Skeletal muscle satellite cell (primary cell): ENCODE measurements around the gene TSR1.
A peak's percentile ranks its signal among the peaks of the same experiment; 100 is the strongest.
"Not testable (repeated sequence)": the region's sequence is repeated elsewhere in the genome, so short reads cannot be mapped to it uniquely, and the experiment has no call there.

Source experiments
- H3K27me3 ChIP-seq: 2 replicates; pipeline ENCODE4 v1.7.0; 2013; ENCODE audit warnings: low read length; ENCODE audit not compliant: control insufficient read depth, insufficient read depth
- H3K36me3 ChIP-seq: 2 replicates; pipeline ENCODE4 v1.7.0; 2013; ENCODE audit warnings: mild to moderate bottlenecking, control low read depth, low read length; ENCODE audit not compliant: insufficient read depth
- H3K4me1 ChIP-seq: 2 replicates; pipeline ENCODE4 v1.7.0; 2013; ENCODE audit warnings: low read length; ENCODE audit not compliant: control insufficient read depth, insufficient read depth
- H3K4me2 ChIP-seq: 2 replicates; pipeline ENCODE4 v1.7.0; 2013; ENCODE audit warnings: mild to moderate bottlenecking, low read length
- H3K4me3 ChIP-seq: 2 replicates; pipeline ENCODE4 v1.7.0; 2013; ENCODE audit warnings: low read length
- H3K9ac ChIP-seq: 2 replicates; pipeline ENCODE4 v1.7.0; 2013; ENCODE audit warnings: mild to moderate bottlenecking, low read depth, low read length, moderate library complexity
- H3K9me3 ChIP-seq: replicated peaks from 2 replicates; pipeline ENCODE4 v1.7.0; 2013; ENCODE audit warnings: mild to moderate bottlenecking, control low read depth, low read length

TSR1 gene

GRCh38 chr17:2323629-2324314 lies 12.5 kb downstream of the TSR1 start:
- no peak overlapping the region for H3K4me3 ChIP-seq
- H3K9ac ChIP-seq: no peak overlapping the region
- no peaks in the 10 kb centered on the region for H3K9me3 ChIP-seq
- no peaks in the 10 kb centered on the region for H3K27me3 ChIP-seq
- no peak overlapping the region for H3K4me2 ChIP-seq
- peaks cover 53% of the 10 kb centered on the region for H3K36me3 ChIP-seq
- no peaks in the 10 kb centered on the region for H3K4me1 ChIP-seq

GRCh38 chr17:2321399-2321798 lies 14.9 kb downstream of the TSR1 start:
- no peak overlapping the region for H3K9ac ChIP-seq
- no peaks in the 10 kb centered on the region for H3K9me3 ChIP-seq
- peaks cover 39% of the 10 kb centered on the region for H3K36me3 ChIP-seq
- H3K4me1 ChIP-seq: no peaks in the 10 kb centered on the region
- H3K4me3 ChIP-seq: no peak overlapping the region
- H3K27me3 ChIP-seq: no peaks in the 10 kb centered on the region
- no peak overlapping the region for H3K4me2 ChIP-seq

- Histone ChIP-seq H3K4me2 (no peak overlapping the region), H3K9me3 (no peaks in the 10 kb centered on the region), H3K36me3 (peaks cover 17% of the 10 kb centered on the region), H3K4me1 (no peaks in the 10 kb centered on the region), H3K9ac (no peak overlapping the region), H3K27me3 (no peaks in the 10 kb centered on the region), H3K4me3 (no peak overlapping the region)
Measured at GRCh38 chr17:2319051-2319450, 17.2 kb downstream of the TSR1 start.

DNA sequence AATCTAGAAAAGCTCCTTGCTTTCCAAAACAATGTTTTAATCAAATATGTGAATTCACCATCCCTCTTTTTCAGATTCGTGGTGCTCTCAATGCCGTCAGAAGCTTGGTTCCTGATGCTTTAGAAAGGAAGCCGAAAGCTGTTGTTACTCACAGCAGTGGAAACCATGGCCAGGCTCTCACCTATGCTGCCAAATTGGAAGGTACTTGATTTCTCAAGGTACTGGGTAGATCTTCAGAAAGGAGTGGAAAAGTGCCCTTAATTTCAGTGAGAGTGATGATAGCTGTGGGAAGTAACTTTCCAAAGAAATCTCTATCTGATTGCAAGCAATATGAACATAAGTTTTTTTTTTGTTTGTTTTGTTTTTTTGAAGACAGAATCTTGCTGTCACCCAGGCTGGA lies 18.5 kb downstream of the TSR1 start:
- Histone ChIP-seq H3K4me3 (no peak overlapping the region), H3K9ac (no peak overlapping the region), H3K36me3 (peaks cover 5% of the 10 kb centered on the region), H3K27me3 (no peaks in the 10 kb centered on the region), H3K4me2 (no peak overlapping the region), H3K9me3 (no peaks in the 10 kb centered on the region), H3K4me1 (peaks cover 2% of the 10 kb centered on the region)

GRCh38 chr17:2316916-2317205 lies 19.4 kb downstream of the TSR1 start:
- H3K4me3 ChIP-seq, H3K4me2 ChIP-seq, H3K4me1 ChIP-seq, H3K36me3 ChIP-seq, H3K9ac ChIP-seq, H3K9me3 ChIP-seq, H3K27me3 ChIP-seq: not testable (repeated sequence)

DNA sequence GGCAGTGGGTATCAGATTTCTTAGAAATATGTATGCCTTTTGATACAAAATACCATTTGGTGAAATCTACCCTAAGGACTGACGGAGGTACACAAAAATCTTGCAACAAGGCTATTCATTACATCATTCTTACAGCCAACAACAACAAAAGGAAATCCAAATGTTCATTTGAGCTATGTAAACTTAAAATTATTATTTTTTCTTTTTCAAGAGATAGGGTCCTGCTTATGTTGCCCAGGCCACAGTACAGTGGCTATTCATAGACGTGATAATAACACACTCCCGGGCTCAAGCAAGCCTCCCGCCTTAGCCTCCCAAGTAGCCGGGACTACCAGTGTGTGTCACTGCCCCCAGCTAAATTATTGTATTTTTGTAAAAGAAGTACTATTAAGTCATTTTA lies 23.5 kb downstream of the TSR1 start:
- Histone ChIP-seq H3K4me2 (no peak overlapping the region), H3K9me3 (no peaks in the 10 kb centered on the region), H3K36me3 (no peaks in the 10 kb centered on the region), H3K27me3 (no peaks in the 10 kb centered on the region), H3K9ac (no peak overlapping the region), H3K4me1 (peaks cover 6% of the 10 kb centered on the region), H3K4me3 (no peak overlapping the region)

GRCh38 chr17:2309338-2310154 lies 26.7 kb downstream of the TSR1 start:
- Histone ChIP-seq H3K9ac (no peak overlapping the region), H3K27me3 (no peaks in the 10 kb centered on the region), H3K4me3 (no peak overlapping the region), H3K36me3 (no peaks in the 10 kb centered on the region), H3K4me2 (no peak overlapping the region), H3K4me1 (peaks cover 6% of the 10 kb centered on the region), H3K9me3 (no peaks in the 10 kb centered on the region)

GRCh38 chr17:2304931-2305330 lies 31.3 kb downstream of the TSR1 start:
- no peaks in the 10 kb centered on the region for H3K9me3 ChIP-seq
- H3K4me2 ChIP-seq: no peak overlapping the region
- H3K36me3 ChIP-seq: peaks cover 4% of the 10 kb centered on the region
- H3K4me1 ChIP-seq: peaks cover 8% of the 10 kb centered on the region
- H3K4me3 ChIP-seq: no peak overlapping the region
- H3K27me3 ChIP-seq: no peaks in the 10 kb centered on the region
- no peak overlapping the region for H3K9ac ChIP-seq

DNA sequence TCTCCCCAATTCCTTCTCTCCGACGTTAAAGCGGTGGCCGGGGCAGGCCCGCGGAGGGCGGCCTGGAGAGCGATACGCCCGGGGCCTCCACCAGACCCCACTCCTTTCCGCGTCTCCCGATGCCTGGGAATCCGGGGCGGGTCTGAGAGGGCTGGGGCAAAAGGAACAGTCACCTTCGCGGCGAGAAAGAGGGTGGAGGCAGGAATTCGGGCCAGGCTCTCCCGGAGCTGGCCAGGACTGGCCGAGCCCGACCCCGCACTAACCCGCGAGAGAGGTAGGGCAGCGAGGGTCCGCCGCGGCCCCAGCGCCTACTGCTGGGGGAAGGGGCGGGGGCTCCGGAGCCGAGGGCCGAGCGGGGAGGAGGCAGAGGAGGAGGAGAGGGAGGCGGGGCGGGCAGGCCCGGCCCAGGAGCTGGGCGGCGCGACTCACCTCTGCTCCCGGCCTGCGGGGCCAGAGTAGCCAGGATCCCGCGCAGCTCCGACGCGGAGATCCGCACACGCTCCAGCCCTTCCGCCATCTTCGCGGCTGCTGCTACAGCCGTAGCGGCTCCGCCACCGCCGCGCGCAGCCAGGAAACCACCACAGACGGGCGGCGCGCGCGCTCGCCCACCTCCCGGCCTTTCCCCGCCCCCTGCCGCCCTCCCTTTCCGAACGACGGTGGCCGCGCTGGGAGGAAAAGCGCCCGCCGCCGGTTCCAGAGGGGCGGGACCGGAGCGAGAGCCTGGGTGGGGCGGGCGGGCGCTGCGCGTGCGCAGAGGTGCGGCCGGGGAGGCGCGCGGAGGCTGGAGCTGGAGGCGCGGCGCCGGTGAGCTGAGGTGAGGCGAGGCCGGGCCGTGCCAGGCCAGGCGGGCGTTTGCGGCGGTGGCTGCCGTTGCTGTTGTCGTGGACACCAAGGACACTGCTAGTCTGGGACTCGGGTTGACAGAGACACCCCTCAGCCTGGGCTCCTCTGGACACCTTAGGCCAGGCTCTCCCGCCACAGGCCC lies 32.8 kb downstream of the TSR1 start, which contains the start of the genes SMG6 and SRR:
Gene SMG6, minus strand, starts transcription at position 582 of the 985 bp plus-strand sequence. Its CDS starts 65 bp downstream, at position 517.
Gene SRR, plus strand, starts transcription at position 747 of the 985 bp plus-strand sequence. CDS start 11,611 bp downstream, outside the sequence.
- Histone ChIP-seq H3K4me1 (peaks cover 8% of the 10 kb centered on the region), H3K27me3 (no peaks in the 10 kb centered on the region), H3K9me3 (no peaks in the 10 kb centered on the region), H3K9ac (peak within 1 kb of the TSS; percentile 97), H3K36me3 (peaks cover 12% of the 10 kb centered on the region), H3K4me2 (peak within 1 kb of the TSS; percentile 100), H3K4me3 (peak within 1 kb of the TSS; percentile 100)

GRCh38 chr17:2302778-2303203 lies 33.5 kb downstream of the TSR1 start:
- H3K9ac ChIP-seq: peak overlapping the region; percentile 97
- no peaks in the 10 kb centered on the region for H3K9me3 ChIP-seq
- peak overlapping the region; percentile 100 for H3K4me3 ChIP-seq
- peaks cover 15% of the 10 kb centered on the region for H3K36me3 ChIP-seq
- H3K4me1 ChIP-seq: peaks cover 8% of the 10 kb centered on the region
- H3K27me3 ChIP-seq: no peaks in the 10 kb centered on the region
- peak overlapping the region; percentile 82 for H3K4me2 ChIP-seq

- Histone ChIP-seq H3K9me3 (no peaks in the 10 kb centered on the region), H3K36me3 (peaks cover 39% of the 10 kb centered on the region), H3K4me2 (no peak overlapping the region), H3K4me3 (no peak overlapping the region), H3K27me3 (no peaks in the 10 kb centered on the region), H3K4me1 (peaks cover 8% of the 10 kb centered on the region), H3K9ac (no peak overlapping the region)
Measured at GRCh38 chr17:2299756-2300155, 36.5 kb downstream of the TSR1 start.
